Heart right ventricle (tissue), 16 donors: ENCODE results near the gene RBMS3. TPM values are rescaled to one million over a fixed set of nuclear protein-coding genes. Genes with fewer than 3 reads are reported as not detected.

Experiments
- ATAC-seq, 8 donors: fragments of 200-7000 bp; cut with Tn5 transposase; one replicate each; pipeline ENCODE4 v1.9.1; 2020; ENCODE audit warnings: mild to moderate bottlenecking in 8 of 8, moderate library complexity in 8 of 8, moderate number of reproducible peaks in 1 of 8
- DNase-seq, 2 donors: peaks; one replicate each; pipeline ENCODE4 v3.0.0-alpha.2; 2020
- H3K27ac ChIP-seq, 10 donors: fragments of 200-600 bp; sonication (generic) in 2 of 10; one replicate each; pipeline versions ENCODE4 v1.5.0 to v1.8.0; 2020 to 2022; ENCODE audit warnings: mild to moderate bottlenecking in 3 of 10
- H3K27me3 ChIP-seq, 7 donors: fragments of 200-600 bp; one replicate each; pipeline ENCODE4 v1.8.0; 2021 to 2022; ENCODE audit warnings: mild to moderate bottlenecking in 2 of 7
- H3K36me3 ChIP-seq, 9 donors: fragments of 200-600 bp; sonication (generic) in 1 of 9; one replicate each; pipeline versions ENCODE4 v1.5.0 to v1.8.0; 2020 to 2022; ENCODE audit warnings: mild to moderate bottlenecking in 2 of 9
- H3K4me1 ChIP-seq, 9 donors: fragments of 200-600 bp; sonication (generic) in 1 of 9; one replicate each; pipeline versions ENCODE4 v1.5.0 to v1.8.0; 2020 to 2022; ENCODE audit warnings: mild to moderate bottlenecking in 4 of 9
- H3K4me3 ChIP-seq, 10 donors: fragments of 200-600 bp; sonication (generic) in 2 of 10; one replicate each; pipeline versions ENCODE4 v1.5.0 to v1.8.0; 2020 to 2022; ENCODE audit warnings: mild to moderate bottlenecking in 7 of 10, moderate library complexity in 2 of 10
- H3K9me3 ChIP-seq, 11 donors: fragments of 200-600 bp in 10 of 11; sonication (generic) in 2 of 11; one replicate each; pipeline versions ENCODE4 v1.5.0 to v1.8.0; 2013 to 2022; ENCODE audit warnings: mild to moderate bottlenecking in 2 of 11, control low read depth in 1 of 11, moderate library complexity in 1 of 11
- WGBS, 2 donors: extraction: QIAGEN DNeasy Blood & Tissue Kit; methylation state at CpG; one replicate each; pipeline ENCODE4 v1.1.7; 2013; ENCODE audit warnings: inconsistent platforms in 1 of 2; 5-methylcytosine and 5-hydroxymethylcytosine counted together
- intact Hi-C, 10 donors: fragments of 100-400 bp; cut with DNase I; formaldehyde crosslinking; loops; one replicate each; pipeline versions ENCODE4 v1.11.1 to v1.14.2; 2022
- polyA plus RNA-seq, 2 donors: library from polyadenylated mRNA; stranded (reverse); fragments of 200-250 nt; gene quantifications; one replicate each; pipeline ENCODE4 v1.2.3, GENCODE V29; 2013
- total RNA-seq, 10 donors: library from RNA; stranded (reverse); fragmentation: NEBNext Ultra II Directional in 3 of 10; extraction: Animal tissue kit (Norgen Biotek cat#: 25700) in 3 of 10; gene quantifications; one replicate each; pipeline versions ENCODE4 v1.2.1 to v1.2.4, GENCODE V29; 2021 to 2023
- TF ChIP-seq, protein P1 (sequence below), 9 donors: fragments of 200-600 bp; sonication (generic) in 2 of 9; IDR thresholded peaks; one replicate each; pipeline versions ENCODE4 v1.5.0 to v1.8.0; 2021 to 2022; ENCODE audit warnings: antibody characterized with exemption in 9 of 9, mild to moderate bottlenecking in 5 of 9, moderate library complexity in 1 of 9
- donor health status: Arrhythmogenic right ventricular cardiomyopathy.
- donor health status: ischemic (EF 13 %, LVEDD 7.1; RV severe dilation, severe dysfunction).
- donor health status: healthy with polysubstance abuse.
- donor health status: DM: no; HTN: yes; CAD: no.
- donor health status: DM: no; HTN: no; CAD: no.
- donor health status: ischemic (EF 25% LVEDD 6.9; RV normal size, moderate dysfunction).
- donor health status: ischemic (EF 25% LVEDD 5.7; RV mildly dilated, moderate dysfunction).
- donor health status: healthy.
- donor health status: DM: yes; HTN: yes; CAD: no.
- donor health status: Ischemic cardiomyopathy.
- donor health status: ischemic (EF 35%, LVEDD 5.7; RV mildly dilated, moderate dysfunction).
- donor health status: nonischemic (EF 11% LVEDD 7.7; RV severe dilation, severe dysfunction).
- donor health status: DM: yes; HTN: yes; CAD: no.
- donor health status: PGD.
- donor health status: ischemic (EF 29% LVEDD 5.4; RV normal size, mild dysfunction).
- donor health status: nonischemic (EF 23%, LVEDD 6.1; RV moderate dilation, normal function).

Gene RBMS3
- total and polyA plus RNA-seq, 12 donors, result 3.2 to 41.1 (median 26.4) TPM

DNA sequence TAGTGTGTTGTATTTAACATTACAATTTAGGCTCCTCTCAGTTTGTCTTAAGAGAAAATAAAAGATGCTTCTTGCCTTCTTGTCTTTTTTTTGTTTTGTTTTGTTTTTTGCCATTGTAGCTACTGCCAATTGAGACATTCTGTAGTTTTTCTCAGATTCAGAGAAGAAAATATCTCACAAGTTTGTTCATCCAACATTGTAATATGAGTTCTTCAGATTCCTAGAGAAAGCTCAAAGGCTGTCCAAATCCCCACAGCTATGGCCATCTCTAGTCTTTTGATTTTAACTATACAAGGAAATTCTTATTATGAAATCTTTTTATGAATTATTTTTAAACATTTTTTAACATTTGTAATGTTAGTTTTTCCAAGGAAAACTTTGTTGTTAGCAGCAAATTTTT is 264.7 kb downstream of the RBMS3 start:
- intact Hi-C loops, result loop anchor here in 1 of 10 donors (10.0 kb wide), 1 partner anchor 59 kb away; no protein-coding TSS in a partner anchor
- H3K36me3 ChIP-seq, result peaks cover 0 to 8% (median 0%) of the 10 kb centered on the region in 9 donors
- DNase-seq (no peak), ATAC-seq (no peak)
- H3K27me3 ChIP-seq, result no peaks in the 10 kb centered on the region
- no peak overlapping the region for H3K27ac ChIP-seq
- TF ChIP-seq, protein P1, sequence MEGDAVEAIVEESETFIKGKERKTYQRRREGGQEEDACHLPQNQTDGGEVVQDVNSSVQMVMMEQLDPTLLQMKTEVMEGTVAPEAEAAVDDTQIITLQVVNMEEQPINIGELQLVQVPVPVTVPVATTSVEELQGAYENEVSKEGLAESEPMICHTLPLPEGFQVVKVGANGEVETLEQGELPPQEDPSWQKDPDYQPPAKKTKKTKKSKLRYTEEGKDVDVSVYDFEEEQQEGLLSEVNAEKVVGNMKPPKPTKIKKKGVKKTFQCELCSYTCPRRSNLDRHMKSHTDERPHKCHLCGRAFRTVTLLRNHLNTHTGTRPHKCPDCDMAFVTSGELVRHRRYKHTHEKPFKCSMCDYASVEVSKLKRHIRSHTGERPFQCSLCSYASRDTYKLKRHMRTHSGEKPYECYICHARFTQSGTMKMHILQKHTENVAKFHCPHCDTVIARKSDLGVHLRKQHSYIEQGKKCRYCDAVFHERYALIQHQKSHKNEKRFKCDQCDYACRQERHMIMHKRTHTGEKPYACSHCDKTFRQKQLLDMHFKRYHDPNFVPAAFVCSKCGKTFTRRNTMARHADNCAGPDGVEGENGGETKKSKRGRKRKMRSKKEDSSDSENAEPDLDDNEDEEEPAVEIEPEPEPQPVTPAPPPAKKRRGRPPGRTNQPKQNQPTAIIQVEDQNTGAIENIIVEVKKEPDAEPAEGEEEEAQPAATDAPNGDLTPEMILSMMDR (IDR thresholded peaks at IDR 0.05), result no peak
- H3K4me1 ChIP-seq, result peaks cover 0 to 11% (median 4%) of the 10 kb centered on the region in 9 donors
- H3K9me3 ChIP-seq, result no peaks in the 10 kb centered on the region
- no peak overlapping the region for H3K4me3 ChIP-seq

DNA sequence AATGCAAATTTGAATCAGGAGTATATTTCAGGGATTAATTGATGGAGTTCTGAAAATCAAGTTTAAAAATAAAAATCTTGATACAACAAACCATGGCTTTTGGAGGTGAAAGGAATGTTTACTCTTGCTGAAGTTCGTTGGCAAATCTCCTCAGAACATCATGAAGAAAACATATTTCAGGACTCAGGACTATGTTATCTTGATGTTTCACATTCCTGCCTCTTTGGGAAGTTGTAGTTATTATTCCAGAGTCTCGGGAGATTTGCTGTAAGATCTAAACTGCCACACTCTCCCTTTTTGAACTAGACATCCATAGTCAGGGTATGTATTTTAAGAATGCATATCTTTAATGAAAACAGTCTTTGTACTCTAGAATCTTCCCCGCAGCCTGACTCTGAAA is 271.2 kb downstream of the RBMS3 start:
- no peaks in the 10 kb centered on the region for H3K27me3 ChIP-seq
- TF ChIP-seq, protein P1 (IDR thresholded peaks at IDR 0.05), result no peak
- H3K27ac ChIP-seq, result no peak overlapping the region
- intact Hi-C loops, result no loop called here
- peaks cover 0 to 42% (median 16%) of the 10 kb centered on the region in 9 donors for H3K4me1 ChIP-seq
- H3K9me3 ChIP-seq, result no peaks in the 10 kb centered on the region
- ATAC-seq (no peak), DNase-seq (no peak)
- 58 to 64% methylated on average over 3 of the region's 3 CpGs for WGBS, 2 donors
- no peak overlapping the region for H3K4me3 ChIP-seq
- peaks cover 0 to 8% (median 0%) of the 10 kb centered on the region in 9 donors for H3K36me3 ChIP-seq

DNA sequence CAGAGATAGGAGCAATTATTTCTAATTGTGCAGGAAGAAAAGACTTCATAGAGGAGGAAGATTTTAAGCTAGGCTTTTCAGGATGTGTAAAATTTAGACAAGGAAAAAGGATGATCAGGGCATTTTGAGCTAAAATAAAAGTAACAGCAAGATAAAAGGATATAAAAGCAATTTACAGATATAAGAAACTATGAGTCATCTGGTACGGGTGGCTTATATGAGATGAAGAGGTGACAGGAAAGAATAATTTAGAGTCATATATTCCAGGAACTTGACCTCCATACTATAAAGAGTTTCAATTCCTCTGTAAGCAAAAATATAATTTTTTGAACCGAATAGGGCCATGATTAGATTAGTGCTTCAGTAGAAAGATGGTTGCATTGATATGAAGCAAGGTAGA is 273.7 kb downstream of the RBMS3 start:
- WGBS, 2 donors, result 75 to 87% methylated on average over 2 of the region's 2 CpGs
- DNase-seq (no peak), ATAC-seq (no peak)
- no peak overlapping the region for H3K4me3 ChIP-seq
- H3K36me3 ChIP-seq, result peaks cover 0 to 5% (median 0%) of the 10 kb centered on the region in 9 donors
- no peak overlapping the region for H3K27ac ChIP-seq
- peaks cover 0 to 55% (median 16%) of the 10 kb centered on the region in 9 donors for H3K4me1 ChIP-seq
- H3K9me3 ChIP-seq, result no peaks in the 10 kb centered on the region
- no peaks in the 10 kb centered on the region for H3K27me3 ChIP-seq
- intact Hi-C loops, result no loop called here
- TF ChIP-seq, protein P1 (IDR thresholded peaks at IDR 0.05), result no peak

DNA sequence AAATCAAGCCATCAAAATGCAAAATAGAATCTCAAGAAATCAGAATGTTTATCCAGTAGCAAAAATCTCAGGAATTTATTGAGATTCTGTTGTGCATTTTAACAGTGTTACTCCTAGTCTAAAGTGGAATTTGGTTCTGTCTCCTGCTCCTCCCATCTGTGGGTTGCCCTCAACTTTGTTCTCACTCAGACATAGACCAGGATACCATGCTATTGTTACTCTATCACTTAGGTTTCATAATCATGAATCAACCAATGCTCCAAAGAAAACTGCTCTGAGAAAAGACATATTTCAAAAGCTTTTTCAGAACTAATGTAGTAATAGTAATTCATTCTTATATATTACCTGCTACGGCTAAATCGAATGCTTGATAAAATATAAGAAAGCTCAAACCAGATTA is 274.7 kb downstream of the RBMS3 start:
- DNase-seq (no peak), ATAC-seq (no peak)
- Histone ChIP-seq H3K9me3 (no peaks in the 10 kb centered on the region), H3K4me1 (peaks cover 0 to 59% (median 16%) of the 10 kb centered on the region in 9 donors), H3K4me3 (no peak overlapping the region), H3K27me3 (no peaks in the 10 kb centered on the region), H3K27ac (no peak overlapping the region), H3K36me3 (peaks cover 0 to 5% (median 0%) of the 10 kb centered on the region in 9 donors)
- intact Hi-C loops, result no loop called here
- TF ChIP-seq, protein P1 (IDR thresholded peaks at IDR 0.05), result no peak
- WGBS, 2 donors, result 99% methylated on average over 2 of the region's 2 CpGs
